HL-60 (cell line): ENCODE data around the gene CNFN.

ENCODE experiments used
- DNase-seq, 2 experiments: peaks; one replicate each; pipeline ENCODE4 v3.0.0-alpha.2; 2010 to 2020; ENCODE audit warnings: low read depth in 1 of 2, low spot score in 1 of 2
- H3K27ac ChIP-seq: fragments of 250-450 bp; sonication (Bioruptor Pico); replicated peaks from 2 replicates; pipeline ENCODE4 v1.5.1; 2020; ENCODE audit warnings: mild to moderate bottlenecking, moderate library complexity
- H3K27me3 ChIP-seq: fragments of 250-450 bp; sonication (Bioruptor Pico); 2 replicates; pipeline ENCODE4 v1.5.1; 2021; ENCODE audit warnings: mild to moderate bottlenecking, moderate library complexity; ENCODE audit not compliant: insufficient read depth, poor library complexity, severe bottlenecking
- H3K4me3 ChIP-seq: replicated peaks from 2 replicates; pipeline ENCODE4 v1.5.1; 2011; ENCODE audit warnings: mild to moderate bottlenecking, control low read depth, low read length; ENCODE audit not compliant: insufficient read depth
- GABPA ChIP-seq: IDR thresholded peaks from 2 replicates; pipeline ENCODE4 v1.6.1; 2012; ENCODE audit warnings: low read depth
- POLR2AphosphoS5 ChIP-seq: IDR thresholded peaks from 2 replicates; pipeline ENCODE4 v1.6.1; 2012; ENCODE audit warnings: low read depth
- SPI1 ChIP-seq: IDR thresholded peaks from 2 replicates; pipeline ENCODE4 v1.6.1; 2012; ENCODE audit warnings: low read depth, mild to moderate bottlenecking, borderline replicate concordance
- TF ChIP-seq, protein P1 (sequence below): IDR thresholded peaks from 2 replicates; pipeline ENCODE4 v1.6.1; 2012; ENCODE audit warnings: low read depth; ENCODE audit not compliant: insufficient replicate concordance
- TF ChIP-seq, protein P2 (sequence below): IDR thresholded peaks from one replicate; pipeline ENCODE4 v1.5.1; 2011; ENCODE audit warnings: low read length, control low read depth, inconsistent platforms; ENCODE audit not compliant: insufficient read depth

The CNFN gene

DNA sequence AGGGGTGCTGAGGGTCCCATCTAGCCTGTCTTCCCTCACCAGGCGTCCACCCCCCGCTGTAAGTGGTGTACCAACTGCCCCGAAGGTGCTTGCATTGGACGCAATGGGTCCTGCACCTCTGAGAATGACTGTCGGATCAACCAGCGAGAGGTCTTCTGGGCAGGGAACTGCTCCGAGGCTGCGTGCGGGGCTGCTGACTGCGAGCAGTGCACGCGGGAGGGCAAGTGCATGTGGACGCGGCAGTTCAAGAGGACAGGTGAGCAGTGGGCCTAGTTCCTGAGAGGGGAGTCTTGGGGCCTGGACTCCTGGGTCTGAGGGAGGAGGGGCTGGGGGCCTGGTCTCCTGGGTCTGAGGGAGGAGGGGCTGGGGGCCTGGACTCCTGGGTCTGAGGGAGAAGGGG, 27.8 kb downstream of the CNFN start:
- no peak for TF ChIP-seq POLR2AphosphoS5
- TF ChIP-seq, protein P1, sequence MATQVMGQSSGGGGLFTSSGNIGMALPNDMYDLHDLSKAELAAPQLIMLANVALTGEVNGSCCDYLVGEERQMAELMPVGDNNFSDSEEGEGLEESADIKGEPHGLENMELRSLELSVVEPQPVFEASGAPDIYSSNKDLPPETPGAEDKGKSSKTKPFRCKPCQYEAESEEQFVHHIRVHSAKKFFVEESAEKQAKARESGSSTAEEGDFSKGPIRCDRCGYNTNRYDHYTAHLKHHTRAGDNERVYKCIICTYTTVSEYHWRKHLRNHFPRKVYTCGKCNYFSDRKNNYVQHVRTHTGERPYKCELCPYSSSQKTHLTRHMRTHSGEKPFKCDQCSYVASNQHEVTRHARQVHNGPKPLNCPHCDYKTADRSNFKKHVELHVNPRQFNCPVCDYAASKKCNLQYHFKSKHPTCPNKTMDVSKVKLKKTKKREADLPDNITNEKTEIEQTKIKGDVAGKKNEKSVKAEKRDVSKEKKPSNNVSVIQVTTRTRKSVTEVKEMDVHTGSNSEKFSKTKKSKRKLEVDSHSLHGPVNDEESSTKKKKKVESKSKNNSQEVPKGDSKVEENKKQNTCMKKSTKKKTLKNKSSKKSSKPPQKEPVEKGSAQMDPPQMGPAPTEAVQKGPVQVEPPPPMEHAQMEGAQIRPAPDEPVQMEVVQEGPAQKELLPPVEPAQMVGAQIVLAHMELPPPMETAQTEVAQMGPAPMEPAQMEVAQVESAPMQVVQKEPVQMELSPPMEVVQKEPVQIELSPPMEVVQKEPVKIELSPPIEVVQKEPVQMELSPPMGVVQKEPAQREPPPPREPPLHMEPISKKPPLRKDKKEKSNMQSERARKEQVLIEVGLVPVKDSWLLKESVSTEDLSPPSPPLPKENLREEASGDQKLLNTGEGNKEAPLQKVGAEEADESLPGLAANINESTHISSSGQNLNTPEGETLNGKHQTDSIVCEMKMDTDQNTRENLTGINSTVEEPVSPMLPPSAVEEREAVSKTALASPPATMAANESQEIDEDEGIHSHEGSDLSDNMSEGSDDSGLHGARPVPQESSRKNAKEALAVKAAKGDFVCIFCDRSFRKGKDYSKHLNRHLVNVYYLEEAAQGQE = no peak
- no peak for TF ChIP-seq SPI1
- TF ChIP-seq GABPA = no peak
- TF ChIP-seq, protein P2, sequence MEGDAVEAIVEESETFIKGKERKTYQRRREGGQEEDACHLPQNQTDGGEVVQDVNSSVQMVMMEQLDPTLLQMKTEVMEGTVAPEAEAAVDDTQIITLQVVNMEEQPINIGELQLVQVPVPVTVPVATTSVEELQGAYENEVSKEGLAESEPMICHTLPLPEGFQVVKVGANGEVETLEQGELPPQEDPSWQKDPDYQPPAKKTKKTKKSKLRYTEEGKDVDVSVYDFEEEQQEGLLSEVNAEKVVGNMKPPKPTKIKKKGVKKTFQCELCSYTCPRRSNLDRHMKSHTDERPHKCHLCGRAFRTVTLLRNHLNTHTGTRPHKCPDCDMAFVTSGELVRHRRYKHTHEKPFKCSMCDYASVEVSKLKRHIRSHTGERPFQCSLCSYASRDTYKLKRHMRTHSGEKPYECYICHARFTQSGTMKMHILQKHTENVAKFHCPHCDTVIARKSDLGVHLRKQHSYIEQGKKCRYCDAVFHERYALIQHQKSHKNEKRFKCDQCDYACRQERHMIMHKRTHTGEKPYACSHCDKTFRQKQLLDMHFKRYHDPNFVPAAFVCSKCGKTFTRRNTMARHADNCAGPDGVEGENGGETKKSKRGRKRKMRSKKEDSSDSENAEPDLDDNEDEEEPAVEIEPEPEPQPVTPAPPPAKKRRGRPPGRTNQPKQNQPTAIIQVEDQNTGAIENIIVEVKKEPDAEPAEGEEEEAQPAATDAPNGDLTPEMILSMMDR = no peak
- Histone ChIP-seq H3K27me3 (no peaks in the 10 kb centered on the region), H3K27ac (no peak overlapping the region), H3K4me3 (no peak overlapping the region)
- DNase-seq = no peak

DNA sequence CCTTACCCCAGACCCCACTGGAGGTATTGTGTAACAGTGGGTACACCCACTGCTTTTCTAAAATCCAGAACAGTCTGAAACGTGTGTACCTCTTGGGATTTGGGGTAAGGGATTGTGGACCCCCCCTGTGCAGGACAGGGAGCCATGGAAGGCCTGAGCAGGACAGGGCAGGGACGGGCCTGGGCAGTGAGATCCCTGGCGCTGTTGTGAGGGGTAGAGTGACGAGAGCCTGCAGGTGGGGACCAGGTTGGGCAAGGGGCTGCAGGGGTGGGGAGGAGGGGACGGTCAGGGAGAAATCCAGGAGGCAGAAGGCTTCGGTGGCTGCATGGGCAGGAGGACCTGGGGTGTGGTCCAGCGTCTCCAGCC, 28.6 kb downstream of the CNFN start:
- Histone ChIP-seq H3K27ac (no peak overlapping the region), H3K27me3 (no peaks in the 10 kb centered on the region), H3K4me3 (no peak overlapping the region)
- DNase-seq = no peak
- TF ChIP-seq, protein P2 = no peak
- TF ChIP-seq, protein P1 = no peak
- TF ChIP-seq SPI1 (no peak), POLR2AphosphoS5 (no peak), GABPA (no peak)

DNA sequence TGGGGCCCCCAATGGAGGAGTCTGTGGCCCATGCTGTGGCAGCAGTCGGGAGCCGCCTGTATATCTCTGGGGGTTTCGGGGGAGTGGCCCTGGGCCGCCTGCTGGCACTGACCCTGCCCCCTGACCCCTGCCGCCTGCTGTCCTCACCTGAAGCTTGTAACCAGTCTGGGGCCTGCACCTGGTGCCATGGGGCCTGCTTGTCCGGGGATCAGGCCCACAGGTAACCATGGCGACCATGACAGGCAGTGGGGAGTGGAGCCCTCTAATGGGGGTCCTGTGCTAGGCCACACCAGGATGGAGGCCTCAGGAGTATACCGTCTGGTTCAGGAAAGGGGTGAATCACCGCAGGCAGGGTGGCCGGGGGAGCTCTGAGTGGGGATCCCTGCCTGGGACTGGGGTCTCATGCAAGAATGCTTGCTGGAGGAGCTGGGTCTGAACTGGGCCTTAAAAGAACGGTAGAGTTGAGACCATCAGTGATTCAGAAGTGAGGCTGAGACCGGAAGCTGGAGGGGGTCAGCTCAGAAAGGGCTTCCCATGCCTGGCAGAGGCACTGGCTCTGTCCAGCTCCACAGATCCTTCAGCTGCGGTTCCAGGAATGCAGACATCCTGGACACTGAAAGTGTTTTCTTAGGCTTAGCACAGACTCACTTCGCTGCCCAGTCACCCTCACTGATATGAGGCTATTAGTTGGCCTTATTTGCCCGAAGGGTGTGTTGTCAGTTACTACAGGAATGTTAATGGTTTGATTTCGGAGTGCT, 29.1 kb downstream of the CNFN start:
- no peak overlapping the region for H3K4me3 ChIP-seq
- no peak for DNase-seq
- TF ChIP-seq SPI1 (no peak), GABPA (no peak), POLR2AphosphoS5 (no peak)
- TF ChIP-seq, protein P1 = no peak
- TF ChIP-seq, protein P2 = no peak
- no peak overlapping the region for H3K27ac ChIP-seq
- no peaks in the 10 kb centered on the region for H3K27me3 ChIP-seq
